NCI-H2081 (cell line): ENCODE results near the gene RPSA.
"Not testable (repeated sequence)": the region's sequence is repeated elsewhere in the genome, so short reads cannot be mapped to it uniquely, and the experiment has no call there.

Source experiments
- DNase-seq, 2 experiments: peaks; one replicate each; lab custom pipeline; 2025; lab: John Stamatoyannopoulos, UW

The RPSA gene

GRCh38 chr3:39388741-39389248 is 17.7 kb upstream of the RPSA start:
- no peak for DNase-seq

- no peak for DNase-seq
These were observed 16.3 kb upstream of the RPSA start for GRCh38 chr3:39390181-39390580.

GRCh38 chr3:39396690-39397089 is 9.8 kb upstream of the RPSA start:
- DNase-seq: no peak

GRCh38 chr3:39398700-39399099 is 7.8 kb upstream of the RPSA start:
- DNase-seq: no peak

- DNase-seq: no peak
These were observed 4.5 kb upstream of the RPSA start for GRCh38 chr3:39401983-39402382.

- DNase-seq: no peak
These were observed 1.4 kb upstream of the RPSA start for GRCh38 chr3:39404943-39405686.

GRCh38 chr3:39405687-39406367 is 693 bp upstream of the RPSA start:
- no peak for DNase-seq

GRCh38 chr3:39407259-39407629 is 724 bp downstream of the RPSA start:
- no peak for DNase-seq

- DNase-seq: no peak
These were observed 1.4 kb downstream of the RPSA start for GRCh38 chr3:39407773-39408492.

- DNase-seq: no peak
These were observed 2.2 kb downstream of the RPSA start for GRCh38 chr3:39408493-39409372.

- DNase-seq: no peak
These were observed 3.1 kb downstream of the RPSA start for GRCh38 chr3:39409514-39410136.

GRCh38 chr3:39410893-39411292 is 4.4 kb downstream of the RPSA start:
- no peak for DNase-seq

- DNase-seq: no peak
These were observed 6.2 kb downstream of the RPSA start for GRCh38 chr3:39412668-39413260.

- no peak for DNase-seq
These were observed 7.3 kb downstream of the RPSA start for GRCh38 chr3:39413691-39414420.

- DNase-seq: no peak
These were observed 7.9 kb downstream of the RPSA start for GRCh38 chr3:39414421-39414907.

- DNase-seq: not testable (repeated sequence)
These were observed 8.8 kb downstream of the RPSA start for GRCh38 chr3:39415302-39415701.

- DNase-seq: no peak
These were observed 9.5 kb downstream of the RPSA start for GRCh38 chr3:39415983-39416382.

- not testable (repeated sequence) for DNase-seq
These were observed 10.5 kb downstream of the RPSA start for GRCh38 chr3:39416998-39417397.

GRCh38 chr3:39418556-39419225 is 12.2 kb downstream of the RPSA start:
- DNase-seq: not testable (repeated sequence)
